Measurements from ENCODE around the gene LCE5A. TPM values are rescaled to one million over a fixed set of nuclear protein-coding genes. Genes with fewer than 3 reads are reported as not detected.

LCE5A gene
- total RNA-seq, 1 donor from 2014 or later: not detected

DNA sequence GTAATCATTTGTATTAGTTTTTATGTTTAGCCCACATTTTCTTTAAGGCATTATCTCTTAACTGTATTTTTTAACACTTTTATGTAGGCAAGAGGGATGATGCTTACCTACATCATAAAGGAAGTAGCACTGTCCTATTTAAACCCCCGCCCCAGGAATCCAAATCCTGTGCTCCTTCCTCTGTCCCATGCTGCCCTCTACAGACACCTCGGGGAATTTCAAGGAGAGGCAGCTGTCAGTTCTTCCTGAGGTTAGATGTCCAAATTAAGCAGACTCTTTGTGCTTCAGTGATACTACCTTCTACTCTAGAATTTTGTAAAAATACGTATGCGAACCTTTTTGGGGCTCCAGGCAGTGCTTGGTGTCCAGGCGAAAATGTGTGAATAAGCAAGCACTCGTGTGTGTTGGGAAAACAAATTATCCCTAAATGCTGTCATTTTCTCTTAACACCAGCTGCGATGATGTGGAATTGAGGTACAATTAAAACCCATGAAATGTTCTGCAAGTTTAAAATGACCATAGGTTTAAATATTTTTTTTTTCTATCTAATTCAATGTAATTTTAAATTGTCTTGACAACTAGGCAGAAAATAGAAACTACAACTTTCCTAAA is 22.8 kb downstream of the LCE5A start:
- Mint-ChIP-seq H3K27me3 (no peaks in the 10 kb centered on the region), H3K36me3 (ENCODE audit: insufficient read depth) (peaks cover 4% of the 10 kb centered on the region), H3K4me1 (ENCODE audit: low read depth) (no peaks in the 10 kb centered on the region), H3K4me3 (ENCODE audit: low read depth) (no peak overlapping the region), H3K9me3 (ENCODE audit: low read depth) (peaks cover 60% of the 10 kb centered on the region), H3K27ac (no peak overlapping the region)
- DNase-seq (ENCODE audit: low spot score, unreplicated experiment): no peak
- TF ChIP-seq, protein P1, sequence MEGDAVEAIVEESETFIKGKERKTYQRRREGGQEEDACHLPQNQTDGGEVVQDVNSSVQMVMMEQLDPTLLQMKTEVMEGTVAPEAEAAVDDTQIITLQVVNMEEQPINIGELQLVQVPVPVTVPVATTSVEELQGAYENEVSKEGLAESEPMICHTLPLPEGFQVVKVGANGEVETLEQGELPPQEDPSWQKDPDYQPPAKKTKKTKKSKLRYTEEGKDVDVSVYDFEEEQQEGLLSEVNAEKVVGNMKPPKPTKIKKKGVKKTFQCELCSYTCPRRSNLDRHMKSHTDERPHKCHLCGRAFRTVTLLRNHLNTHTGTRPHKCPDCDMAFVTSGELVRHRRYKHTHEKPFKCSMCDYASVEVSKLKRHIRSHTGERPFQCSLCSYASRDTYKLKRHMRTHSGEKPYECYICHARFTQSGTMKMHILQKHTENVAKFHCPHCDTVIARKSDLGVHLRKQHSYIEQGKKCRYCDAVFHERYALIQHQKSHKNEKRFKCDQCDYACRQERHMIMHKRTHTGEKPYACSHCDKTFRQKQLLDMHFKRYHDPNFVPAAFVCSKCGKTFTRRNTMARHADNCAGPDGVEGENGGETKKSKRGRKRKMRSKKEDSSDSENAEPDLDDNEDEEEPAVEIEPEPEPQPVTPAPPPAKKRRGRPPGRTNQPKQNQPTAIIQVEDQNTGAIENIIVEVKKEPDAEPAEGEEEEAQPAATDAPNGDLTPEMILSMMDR (IDR thresholded peaks at IDR 0.05; ENCODE audit: unreplicated experiment): no peak

DNA sequence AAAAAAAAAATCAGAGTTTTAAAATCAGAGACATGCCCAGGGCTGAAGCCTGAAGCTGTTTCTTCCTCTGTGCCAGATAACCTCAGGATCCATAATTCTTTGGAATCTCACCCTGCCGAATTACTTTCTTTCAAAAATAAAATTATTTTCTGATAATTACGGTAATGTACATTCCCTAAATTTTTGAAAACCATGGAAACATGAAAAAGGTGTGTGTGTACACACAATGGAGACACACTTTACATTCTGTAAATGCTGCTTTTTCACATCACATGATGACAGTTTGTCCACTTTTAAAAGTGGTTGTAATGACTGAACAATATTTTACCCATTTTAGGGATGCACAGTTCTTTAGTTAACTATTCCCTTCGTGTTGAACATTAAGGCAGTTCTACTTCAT is 25.2 kb downstream of the LCE5A start:
- H3K27ac Mint-ChIP-seq: no peak overlapping the region
- DNase-seq (ENCODE audit: low spot score, unreplicated experiment): no peak
- H3K4me3 Mint-ChIP-seq (ENCODE audit: low read depth): no peak overlapping the region
- H3K9me3 Mint-ChIP-seq (ENCODE audit: low read depth): peaks cover 62% of the 10 kb centered on the region
- peaks cover 2% of the 10 kb centered on the region for H3K36me3 Mint-ChIP-seq (ENCODE audit: insufficient read depth)
- H3K4me1 Mint-ChIP-seq (ENCODE audit: low read depth): no peaks in the 10 kb centered on the region
- no peaks in the 10 kb centered on the region for H3K27me3 Mint-ChIP-seq
- TF ChIP-seq, protein P1 (IDR thresholded peaks at IDR 0.05; ENCODE audit: unreplicated experiment): no peak

DNA sequence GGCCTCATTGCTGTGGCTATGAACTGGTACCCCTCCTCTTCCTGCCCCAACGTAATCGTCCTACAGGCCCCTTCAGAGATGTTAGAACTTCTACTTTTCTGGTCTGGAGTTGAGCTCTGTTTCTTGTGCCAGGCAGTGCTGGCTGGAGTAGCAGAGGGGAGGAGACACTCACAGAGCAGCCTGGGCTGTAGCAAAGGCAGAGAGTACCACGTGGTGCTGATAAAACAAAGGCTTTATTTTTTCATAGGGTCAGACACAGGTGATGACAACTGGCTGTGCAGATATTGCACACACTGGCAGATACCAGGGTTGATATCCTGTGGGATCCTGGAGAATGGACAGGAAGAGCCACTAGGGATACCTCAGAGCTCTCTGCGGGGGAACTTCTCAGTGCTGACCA is 26.9 kb downstream of the LCE5A start:
- Mint-ChIP-seq H3K36me3 (ENCODE audit: insufficient read depth) (peaks cover 2% of the 10 kb centered on the region), H3K27me3 (no peaks in the 10 kb centered on the region), H3K9me3 (ENCODE audit: low read depth) (peaks cover 67% of the 10 kb centered on the region), H3K4me1 (ENCODE audit: low read depth) (no peaks in the 10 kb centered on the region), H3K27ac (no peak overlapping the region), H3K4me3 (ENCODE audit: low read depth) (no peak overlapping the region)
- no peak for DNase-seq (ENCODE audit: low spot score, unreplicated experiment)
- TF ChIP-seq, protein P1 (IDR thresholded peaks at IDR 0.05; ENCODE audit: unreplicated experiment): no peak

DNA sequence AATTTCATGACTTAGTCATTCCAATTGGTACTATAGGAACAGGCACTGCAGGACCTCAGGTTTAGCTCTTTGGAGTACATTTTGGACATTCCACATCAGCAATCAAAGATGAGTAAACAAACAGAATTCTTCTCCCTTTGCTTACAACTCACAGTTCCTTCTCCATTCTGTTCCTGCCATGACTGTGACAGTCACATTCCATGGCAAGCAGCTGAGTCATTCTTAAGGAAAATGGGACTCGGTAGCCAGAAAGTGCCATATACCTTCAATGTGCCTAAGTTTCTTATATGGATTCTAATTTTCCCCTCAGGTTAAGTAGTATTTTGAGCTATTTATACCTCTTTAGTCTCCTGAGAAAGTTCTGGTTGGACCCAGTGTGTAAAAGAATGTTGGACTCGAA is 29.3 kb downstream of the LCE5A start:
- Mint-ChIP-seq H3K4me3 (ENCODE audit: low read depth) (no peak overlapping the region), H3K4me1 (ENCODE audit: low read depth) (no peaks in the 10 kb centered on the region), H3K27me3 (no peaks in the 10 kb centered on the region), H3K36me3 (ENCODE audit: insufficient read depth) (peaks cover 2% of the 10 kb centered on the region), H3K9me3 (ENCODE audit: low read depth) (peaks cover 73% of the 10 kb centered on the region), H3K27ac (no peak overlapping the region)
- DNase-seq (ENCODE audit: low spot score, unreplicated experiment): no peak
- TF ChIP-seq, protein P1 (IDR thresholded peaks at IDR 0.05; ENCODE audit: unreplicated experiment): no peak

DNA sequence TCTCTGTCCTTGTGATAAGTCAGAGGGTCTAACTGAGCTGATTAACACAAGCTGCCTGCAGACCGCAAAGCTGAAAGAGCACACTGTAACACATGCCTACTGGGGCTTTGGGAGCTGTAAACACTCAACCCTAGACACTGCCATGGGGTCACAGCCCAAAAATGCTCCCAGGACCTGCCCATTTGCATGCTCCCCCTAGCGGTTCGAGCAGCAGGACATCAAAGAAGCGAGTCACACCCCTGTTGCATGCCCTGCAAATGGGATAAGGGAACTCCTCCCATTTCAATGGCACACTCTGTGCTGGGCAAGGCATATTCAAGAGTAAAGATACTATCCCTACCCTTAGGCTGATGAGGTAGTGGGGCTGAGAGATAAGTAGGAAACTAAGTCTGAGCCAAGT is 33.2 kb downstream of the LCE5A start:
- H3K4me3 Mint-ChIP-seq (ENCODE audit: low read depth): no peak overlapping the region
- H3K36me3 Mint-ChIP-seq (ENCODE audit: insufficient read depth): no peaks in the 10 kb centered on the region
- TF ChIP-seq, protein P1 (IDR thresholded peaks at IDR 0.05; ENCODE audit: unreplicated experiment): no peak
- no peaks in the 10 kb centered on the region for H3K27me3 Mint-ChIP-seq
- no peak for DNase-seq (ENCODE audit: low spot score, unreplicated experiment)
- peaks cover 58% of the 10 kb centered on the region for H3K9me3 Mint-ChIP-seq (ENCODE audit: low read depth)
- no peaks in the 10 kb centered on the region for H3K4me1 Mint-ChIP-seq (ENCODE audit: low read depth)
- no peak overlapping the region for H3K27ac Mint-ChIP-seq

Measured in progenitor cell of endocrine pancreas (in vitro differentiated cells).